ENCODE data around the gene SULT1C4. TPM values are rescaled to one million over a fixed set of nuclear protein-coding genes. Genes with fewer than 3 reads are reported as not detected.

SULT1C4 gene
- 0.08 TPM in 1 of 5 replicates, not detected in the others for total RNA-seq (2022; extraction: Qiagen RNA extraction; ENCODE audit: low read depth)

GRCh38 chr2:108377815-108378630, at the start of gene SULT1C4:
SULT1C4 (plus strand) TSS chr2:108377954; CDS start chr2:108378338, 384 bp downstream.

Other genes starting within 250 kb of the SULT1C4 start
- gene SULT1C3, start 138.0 kb upstream of the SULT1C4 start, total RNA-seq (2022; extraction: Qiagen RNA extraction; ENCODE audit: low read depth): not detected in 5 replicates
- gene SULT1C2, start 89.1 kb upstream of the SULT1C4 start, total RNA-seq (2022; extraction: Qiagen RNA extraction; ENCODE audit: low read depth): 0.29 to 0.83 TPM (median 0.59 TPM) in 5 replicates
- 7.3 to 16.8 TPM (median 15.7 TPM) in 5 replicates for gene GCC2, start 71.3 kb downstream of the SULT1C4 start, total RNA-seq (2022; extraction: Qiagen RNA extraction; ENCODE audit: low read depth)
- gene LIMS1, start 156.5 kb downstream of the SULT1C4 start, total RNA-seq (2022; extraction: Qiagen RNA extraction; ENCODE audit: low read depth): 42.2 to 66.1 TPM (median 52.5 TPM) in 5 replicates